K562 (cell line): ENCODE data around the gene PDE6B. TPM values are rescaled to one million over a fixed set of nuclear protein-coding genes. Genes with fewer than 3 reads are reported as not detected.

Experiments used
- ATAC-seq: fragments of 200-7000 bp; cut with Tn5 transposase; 3 replicates; pipeline ENCODE4 v1.9.1; 2020; ENCODE audit warnings: moderate library complexity
- BruUV-seq: library from RNA; stranded (reverse); fragments of 400-500 nt; replicated peaks from 2 replicates; lab custom pipeline; 2021; lab: Mats Ljungman, UMichigan
- CTCF ChIA-PET: fragments of 300-600 bp; formaldehyde crosslinking; extraction: SDS; loops from one replicate; lab custom pipeline; 2021; ENCODE audit warnings: low intra/inter-chr PET ratio; lab: Yijun Ruan, JAX
- POLR2A ChIA-PET: fragments of 300-600, 350-650 bp; sonication (Branson Sonifier 250); formaldehyde crosslinking; extraction: SDS; loops from one replicate; lab custom pipeline; 2021; ENCODE audit warnings: antibody characterized with exemption, inconsistent platforms; lab: Yijun Ruan, JAX
- DNase-seq, 4 experiments: peaks; one replicate each; pipeline versions ENCODE4 v3.0.0 to v3.0.0-alpha.2; 2011 to 2018; ENCODE audit warnings: low spot score in 3 of 4, mixed read lengths in 3 of 4; ENCODE audit errors: extremely low read depth in 1 of 4
- FAIRE-seq: peaks from 2 replicates; lab custom pipeline; 2011; peaks lifted over from hg19 to GRCh38; lab: Jason Lieb, UNC
- H2AFZ ChIP-seq: 2 replicates; pipeline ENCODE4 v1.6.0; 2011; ENCODE audit warnings: low read depth, low read length, control low read depth, inconsistent platforms
- H3K27ac ChIP-seq: fragments of 200-600 bp; 3 replicates; pipeline ENCODE4 v1.8.0; 2011; ENCODE audit warnings: low read depth, mild to moderate bottlenecking, control low read depth, inconsistent platforms, low read length, moderate library complexity, mixed read lengths; ENCODE audit errors: extremely low read depth
- H3K27me3 ChIP-seq, 2 experiments: fragments of 300-600 bp in 1 of 2; 2 replicates in 1 of 2; 3 replicates in 1 of 2; pipeline versions ENCODE4 v1.6.0 to v1.8.0; 2011; ENCODE audit warnings: inconsistent platforms in 2 of 2, low read length in 2 of 2, mild to moderate bottlenecking in 1 of 2, mixed read lengths in 1 of 2, moderate library complexity in 1 of 2; ENCODE audit not compliant: control insufficient read depth in 2 of 2, insufficient read depth in 2 of 2
- H3K36me3 ChIP-seq: fragments of 300-600 bp; 3 replicates; pipeline ENCODE4 v1.8.0; 2011; ENCODE audit warnings: mild to moderate bottlenecking, low read length, inconsistent platforms; ENCODE audit not compliant: control insufficient read depth, insufficient read depth
- H3K4me1 ChIP-seq, 2 experiments: fragments of 200-600 bp in 1 of 2; replicated peaks in 1 of 2; 2 replicates in 1 of 2; 3 replicates in 1 of 2; pipeline versions ENCODE4 v1.5.1 to v1.8.0; 2011; ENCODE audit warnings: inconsistent platforms in 2 of 2, low read length in 2 of 2, mild to moderate bottlenecking in 1 of 2, mixed read lengths in 1 of 2, moderate library complexity in 1 of 2; ENCODE audit not compliant: control insufficient read depth in 2 of 2, insufficient read depth in 2 of 2
- H3K4me2 ChIP-seq: 2 replicates; pipeline ENCODE4 v1.6.1; 2011; ENCODE audit warnings: low read length, control low read depth, inconsistent platforms, mixed read lengths; ENCODE audit not compliant: insufficient read depth
- H3K4me3 ChIP-seq: fragments of 200-600 bp; sonication (generic), shearing (Covaris generic); 2 replicates; pipeline ENCODE4 v1.5.1; 2016; ENCODE audit warnings: control low read depth, inconsistent platforms
- H3K79me2 ChIP-seq: fragments of 200-600 bp; 3 replicates; pipeline ENCODE4 v1.8.0; 2011; ENCODE audit warnings: low read length, inconsistent platforms; ENCODE audit not compliant: control insufficient read depth, insufficient read depth
- H3K9ac ChIP-seq, 2 experiments: 2 replicates each; pipeline versions ENCODE4 v1.6.0 to v1.6.1; 2011; ENCODE audit warnings: low read depth in 2 of 2, low read length in 2 of 2, control low read depth in 1 of 2, inconsistent platforms in 1 of 2, mild to moderate bottlenecking in 1 of 2, mixed read lengths in 1 of 2; ENCODE audit not compliant: insufficient read depth in 1 of 2
- H3K9me1 ChIP-seq: one replicate; pipeline ENCODE4 v1.6.0; 2011; ENCODE audit warnings: inconsistent platforms, mild to moderate bottlenecking, low read length, moderate library complexity; ENCODE audit not compliant: control insufficient read depth, insufficient read depth
- H3K9me3 ChIP-seq: replicated peaks from 2 replicates; pipeline ENCODE4 v1.5.1; 2011; ENCODE audit warnings: low read depth, low read length, inconsistent platforms; ENCODE audit not compliant: control insufficient read depth, insufficient read depth
- H4K20me1 ChIP-seq: replicated peaks from 2 replicates; pipeline ENCODE4 v1.6.1; 2011; ENCODE audit warnings: low read length, inconsistent platforms, mixed read lengths; ENCODE audit not compliant: control insufficient read depth, insufficient read depth
- ARNT ChIP-seq, 2 experiments: fragments of 450-650 bp; IDR thresholded peaks; 2 replicates each; pipeline ENCODE4 v1.6.1; 2016; ENCODE audit warnings: mild to moderate bottlenecking in 1 of 2
- ATF7 ChIP-seq: fragments of 450-650 bp; IDR thresholded peaks from 2 replicates; pipeline ENCODE4 v1.7.1; 2014; ENCODE audit warnings: mild to moderate bottlenecking, moderate library complexity
- ETV6 ChIP-seq, 3 experiments: fragments of 150-350 bp in 1 of 3; sonication (generic) in 1 of 3; formaldehyde crosslinking in 1 of 3; IDR thresholded peaks; 2 replicates each; pipeline versions ENCODE4 v1.6.1 to v1.8.0; 2014 to 2022; ENCODE audit warnings: borderline replicate concordance in 2 of 3, low read depth in 2 of 3, antibody characterized with exemption in 1 of 3, low read length in 1 of 3, mild to moderate bottlenecking in 1 of 3, missing genetic modification reagents in 1 of 3
- FOXP1 ChIP-seq: sonication (generic); formaldehyde crosslinking; IDR thresholded peaks from 2 replicates; pipeline ENCODE4 v1.8.0; 2022; ENCODE audit warnings: mild to moderate bottlenecking, missing genetic modification reagents
- GABPB1 ChIP-seq: sonication (generic); formaldehyde crosslinking; IDR thresholded peaks from 2 replicates; pipeline ENCODE4 v1.8.0; 2022; ENCODE audit warnings: mild to moderate bottlenecking, missing genetic modification reagents
- MYBL2 ChIP-seq, 2 experiments: fragments of 450-650 bp in 1 of 2; sonication (generic) in 1 of 2; formaldehyde crosslinking in 1 of 2; IDR thresholded peaks; 2 replicates each; pipeline versions ENCODE4 v1.6.1 to v1.8.1; 2017 to 2022; ENCODE audit warnings: borderline replicate concordance in 1 of 2, inconsistent platforms in 1 of 2, low read depth in 1 of 2, mild to moderate bottlenecking in 1 of 2, missing genetic modification reagents in 1 of 2, moderate library complexity in 1 of 2
- NUFIP1 ChIP-seq: fragments of 450-650 bp; IDR thresholded peaks from 2 replicates; pipeline ENCODE4 v1.6.1; 2018; ENCODE audit not compliant: partially characterized antibody
- PPARD ChIP-seq: fragments of 250-450 bp; sonication (Bioruptor Pico); IDR thresholded peaks from 2 replicates; pipeline ENCODE4 v1.8.0; 2022; ENCODE audit warnings: inconsistent platforms, mild to moderate bottlenecking, moderate library complexity
- SMAD2 ChIP-seq: fragments of 150-350 bp; IDR thresholded peaks from 2 replicates; pipeline ENCODE4 v1.6.1; 2014; ENCODE audit warnings: low read depth, mild to moderate bottlenecking, low read length
- TARDBP ChIP-seq: fragments of 450-650 bp; IDR thresholded peaks from 2 replicates; pipeline ENCODE4 v1.6.1; 2016
- ZFPM2 ChIP-seq: fragments of 250-450 bp; sonication (Bioruptor Pico); IDR thresholded peaks from 2 replicates; pipeline ENCODE4 v1.5.1; 2022; ENCODE audit warnings: mild to moderate bottlenecking
- ZNF324 ChIP-seq: fragments of 250-450 bp; sonication (Bioruptor Pico); IDR thresholded peaks from 2 replicates; pipeline ENCODE4 v1.4.0; 2020; ENCODE audit warnings: mild to moderate bottlenecking
- ZNF830 ChIP-seq: fragments of 250-450 bp; sonication (Bioruptor Pico); IDR thresholded peaks from 2 replicates; pipeline ENCODE4 v1.5.0; 2021; ENCODE audit warnings: mild to moderate bottlenecking
- WGBS: fragments of 100-300 bp; shearing (Covaris generic); methylation state at CpG from one replicate; pipeline ENCODE4 v1.1.6; 2016; ENCODE audit warnings: low coverage, mixed read lengths; ENCODE audit not compliant: insufficient coverage; ENCODE audit errors: missing lambda C conversion rate; 5-methylcytosine and 5-hydroxymethylcytosine counted together
- in situ Hi-C: fragments of 300-500 bp; cut with MboI; formaldehyde crosslinking; loops from 4 replicates; pipeline ENCODE4 v1.15.0; 2018; ENCODE audit warnings: inconsistent platforms, mixed read lengths
- intact Hi-C: fragments of 100-400 bp; cut with micrococcal nuclease; formaldehyde crosslinking; loops from 2 replicates; pipeline ENCODE4 v1.14.2; 2022
- polyA plus RNA-seq, 8 experiments: library from polyadenylated mRNA; depleted of rRNA in 4 of 8; stranded (reverse) in 5 of 8; unstranded in 3 of 8; fragments of >200 nt; fragmentation: Nextera tagmentation in 2 of 8; fragmentation: Illumina TruSeq in 1 of 8; extraction: Ambion mirVana in 2 of 8; extraction: Trizol in 1 of 8; gene quantifications; 2 replicates each; pipeline versions ENCODE4 v1.2.1 to v1.2.3, GENCODE V29; 2011 to 2014; ENCODE audit warnings: inconsistent platforms in 1 of 8, missing spikeins in 1 of 8
- total RNA-seq, 7 experiments: library from RNA; depleted of rRNA in 6 of 7; stranded (reverse); fragments of >200 nt in 6 of 7; fragmentation: Illumina TruSeq in 2 of 7; extraction: Trizol in 2 of 7; gene quantifications; 2 replicates each; pipeline versions ENCODE4 v1.2.1 to v1.2.3, GENCODE V29; 2011 to 2021; ENCODE audit warnings: low replicate concordance in 1 of 7
- TF ChIP-seq, protein P1 (sequence below): fragments of 450-650 bp; IDR thresholded peaks from 2 replicates; pipeline ENCODE4 v1.6.1; 2017; ENCODE audit warnings: antibody characterized with exemption, mild to moderate bottlenecking
- TF ChIP-seq, protein P2 (sequence below): fragments of 450-650 bp; IDR thresholded peaks from 2 replicates; pipeline ENCODE4 v1.6.1; 2016; ENCODE audit warnings: antibody characterized with exemption
- TF ChIP-seq, protein P3 (sequence below): fragments of 450-650 bp; IDR thresholded peaks from 2 replicates; pipeline ENCODE4 v1.6.1; 2016; ENCODE audit warnings: mild to moderate bottlenecking

The PDE6B gene
- total and polyA plus RNA-seq, 9 of the 15 experiments (the other 6 are each of a cell fraction or from before 2014, with no cell fraction given), result 0.04 TPM; not detected in 8

DNA sequence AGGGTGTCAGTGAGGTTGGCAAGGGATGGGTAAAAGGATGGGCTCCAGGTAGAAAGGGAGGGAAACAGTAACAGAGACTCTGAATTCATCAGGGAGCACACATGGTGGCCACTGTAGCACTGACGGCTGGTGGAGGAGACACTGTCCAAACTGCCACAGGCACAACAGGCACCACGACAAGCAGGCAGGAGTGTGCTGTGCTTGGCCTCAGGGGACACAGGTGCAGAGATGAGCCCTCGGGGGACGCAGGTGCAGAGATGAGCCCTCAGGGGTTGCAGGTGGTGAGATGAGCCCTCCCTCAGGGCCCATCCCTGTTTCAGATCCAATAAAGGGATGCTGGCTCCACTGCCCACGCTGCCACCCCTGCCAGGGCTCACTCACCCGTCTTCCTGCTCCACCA, 7.6 kb downstream of the PDE6B start:
- no peaks in the 10 kb centered on the region for H3K79me2 ChIP-seq
- intact Hi-C loops, result no loop called here
- 2% methylated on average over 6 of the region's 6 CpGs for WGBS
- no peaks in the 10 kb centered on the region; the same call in 1 of the 2 replicates for H3K9me3 ChIP-seq
- H3K4me2 ChIP-seq, result no peak overlapping the region
- FAIRE-seq (no peak), DNase-seq (no peak), ATAC-seq (no peak)
- no peak overlapping the region for H2AFZ ChIP-seq
- no peaks in the 10 kb centered on the region for H4K20me1 ChIP-seq
- no peaks in the 10 kb centered on the region for H3K36me3 ChIP-seq
- ChIA-PET POLR2A (no interaction called here), CTCF (no interaction called here)
- in situ Hi-C loops, result no loop called here
- H3K27me3 ChIP-seq, result peaks cover 30 to 68% of the 10 kb centered on the region in 2 experiments
- no peak overlapping the region for H3K9ac ChIP-seq
- BruUV-seq, result no TSS peak
- no peaks in the 10 kb centered on the region for H3K9me1 ChIP-seq
- H3K4me1 ChIP-seq, result peaks cover 0 to 29% of the 10 kb centered on the region in 2 experiments; a peak in 2 of 5 replicates
- no peak overlapping the region for H3K4me3 ChIP-seq
- no peak overlapping the region for H3K27ac ChIP-seq
- TF ChIP-seq SMAD2, result no peak
- TF ChIP-seq, protein P1, sequence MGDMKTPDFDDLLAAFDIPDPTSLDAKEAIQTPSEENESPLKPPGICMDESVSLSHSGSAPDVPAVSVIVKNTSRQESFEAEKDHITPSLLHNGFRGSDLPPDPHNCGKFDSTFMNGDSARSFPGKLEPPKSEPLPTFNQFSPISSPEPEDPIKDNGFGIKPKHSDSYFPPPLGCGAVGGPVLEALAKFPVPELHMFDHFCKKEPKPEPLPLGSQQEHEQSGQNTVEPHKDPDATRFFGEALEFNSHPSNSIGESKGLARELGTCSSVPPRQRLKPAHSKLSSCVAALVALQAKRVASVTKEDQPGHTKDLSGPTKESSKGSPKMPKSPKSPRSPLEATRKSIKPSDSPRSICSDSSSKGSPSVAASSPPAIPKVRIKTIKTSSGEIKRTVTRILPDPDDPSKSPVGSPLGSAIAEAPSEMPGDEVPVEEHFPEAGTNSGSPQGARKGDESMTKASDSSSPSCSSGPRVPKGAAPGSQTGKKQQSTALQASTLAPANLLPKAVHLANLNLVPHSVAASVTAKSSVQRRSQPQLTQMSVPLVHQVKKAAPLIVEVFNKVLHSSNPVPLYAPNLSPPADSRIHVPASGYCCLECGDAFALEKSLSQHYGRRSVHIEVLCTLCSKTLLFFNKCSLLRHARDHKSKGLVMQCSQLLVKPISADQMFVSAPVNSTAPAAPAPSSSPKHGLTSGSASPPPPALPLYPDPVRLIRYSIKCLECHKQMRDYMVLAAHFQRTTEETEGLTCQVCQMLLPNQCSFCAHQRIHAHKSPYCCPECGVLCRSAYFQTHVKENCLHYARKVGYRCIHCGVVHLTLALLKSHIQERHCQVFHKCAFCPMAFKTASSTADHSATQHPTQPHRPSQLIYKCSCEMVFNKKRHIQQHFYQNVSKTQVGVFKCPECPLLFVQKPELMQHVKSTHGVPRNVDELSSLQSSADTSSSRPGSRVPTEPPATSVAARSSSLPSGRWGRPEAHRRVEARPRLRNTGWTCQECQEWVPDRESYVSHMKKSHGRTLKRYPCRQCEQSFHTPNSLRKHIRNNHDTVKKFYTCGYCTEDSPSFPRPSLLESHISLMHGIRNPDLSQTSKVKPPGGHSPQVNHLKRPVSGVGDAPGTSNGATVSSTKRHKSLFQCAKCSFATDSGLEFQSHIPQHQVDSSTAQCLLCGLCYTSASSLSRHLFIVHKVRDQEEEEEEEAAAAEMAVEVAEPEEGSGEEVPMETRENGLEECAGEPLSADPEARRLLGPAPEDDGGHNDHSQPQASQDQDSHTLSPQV, result no peak
- TF ChIP-seq ZNF324 (CRISPR knock-in tag), result no peak
- TF ChIP-seq ARNT (IDR thresholded peaks at IDR 0.05), result no peak
- TF ChIP-seq NUFIP1, result no peak
- no peak for TF ChIP-seq GABPB1 (CRISPR knock-in tag)
- no peak for TF ChIP-seq ZNF830 (CRISPR knock-in tag)
- TF ChIP-seq ATF7, result no peak
- no peak for TF ChIP-seq ZFPM2 (CRISPR knock-in tag)
- no peak for TF ChIP-seq MYBL2 (IDR thresholded peaks at IDR 0.05; ENCODE audit: low read depth)
- TF ChIP-seq MYBL2 (CRISPR knock-in tag; IDR thresholded peaks at IDR 0.05; ENCODE audit: borderline replicate concordance), result no peak
- TF ChIP-seq ETV6 (IDR thresholded peaks at IDR 0.05; ENCODE audit: borderline replicate concordance in 1 of 2, low read depth in 2 of 2, low read length in 1 of 2), result no peak
- no peak for TF ChIP-seq ETV6 (CRISPR knock-in tag; IDR thresholded peaks at IDR 0.05; ENCODE audit: borderline replicate concordance)
- TF ChIP-seq PPARD (CRISPR knock-in tag), result no peak
- TF ChIP-seq TARDBP, result no peak
- no peak for TF ChIP-seq FOXP1 (CRISPR knock-in tag)
- TF ChIP-seq, protein P2, sequence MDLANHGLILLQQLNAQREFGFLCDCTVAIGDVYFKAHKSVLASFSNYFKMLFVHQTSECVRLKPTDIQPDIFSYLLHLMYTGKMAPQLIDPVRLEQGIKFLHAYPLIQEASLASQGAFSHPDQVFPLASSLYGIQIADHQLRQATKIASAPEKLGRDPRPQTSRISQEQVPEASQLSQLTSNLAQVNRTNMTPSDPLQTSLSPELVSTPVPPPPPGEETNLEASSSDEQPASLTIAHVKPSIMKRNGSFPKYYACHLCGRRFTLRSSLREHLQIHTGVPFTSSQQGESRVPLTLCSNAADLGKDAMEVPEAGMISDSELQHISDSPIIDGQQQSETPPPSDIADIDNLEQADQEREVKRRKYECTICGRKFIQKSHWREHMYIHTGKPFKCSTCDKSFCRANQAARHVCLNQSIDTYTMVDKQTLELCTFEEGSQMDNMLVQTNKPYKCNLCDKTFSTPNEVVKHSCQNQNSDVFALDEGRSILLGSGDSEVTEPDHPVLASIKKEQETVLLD, result no peak
- TF ChIP-seq, protein P3, sequence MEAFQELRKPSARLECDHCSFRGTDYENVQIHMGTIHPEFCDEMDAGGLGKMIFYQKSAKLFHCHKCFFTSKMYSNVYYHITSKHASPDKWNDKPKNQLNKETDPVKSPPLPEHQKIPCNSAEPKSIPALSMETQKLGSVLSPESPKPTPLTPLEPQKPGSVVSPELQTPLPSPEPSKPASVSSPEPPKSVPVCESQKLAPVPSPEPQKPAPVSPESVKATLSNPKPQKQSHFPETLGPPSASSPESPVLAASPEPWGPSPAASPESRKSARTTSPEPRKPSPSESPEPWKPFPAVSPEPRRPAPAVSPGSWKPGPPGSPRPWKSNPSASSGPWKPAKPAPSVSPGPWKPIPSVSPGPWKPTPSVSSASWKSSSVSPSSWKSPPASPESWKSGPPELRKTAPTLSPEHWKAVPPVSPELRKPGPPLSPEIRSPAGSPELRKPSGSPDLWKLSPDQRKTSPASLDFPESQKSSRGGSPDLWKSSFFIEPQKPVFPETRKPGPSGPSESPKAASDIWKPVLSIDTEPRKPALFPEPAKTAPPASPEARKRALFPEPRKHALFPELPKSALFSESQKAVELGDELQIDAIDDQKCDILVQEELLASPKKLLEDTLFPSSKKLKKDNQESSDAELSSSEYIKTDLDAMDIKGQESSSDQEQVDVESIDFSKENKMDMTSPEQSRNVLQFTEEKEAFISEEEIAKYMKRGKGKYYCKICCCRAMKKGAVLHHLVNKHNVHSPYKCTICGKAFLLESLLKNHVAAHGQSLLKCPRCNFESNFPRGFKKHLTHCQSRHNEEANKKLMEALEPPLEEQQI, result no peak
